Measurements from ENCODE around the gene SLC8A1.

The SLC8A1 gene

DNA sequence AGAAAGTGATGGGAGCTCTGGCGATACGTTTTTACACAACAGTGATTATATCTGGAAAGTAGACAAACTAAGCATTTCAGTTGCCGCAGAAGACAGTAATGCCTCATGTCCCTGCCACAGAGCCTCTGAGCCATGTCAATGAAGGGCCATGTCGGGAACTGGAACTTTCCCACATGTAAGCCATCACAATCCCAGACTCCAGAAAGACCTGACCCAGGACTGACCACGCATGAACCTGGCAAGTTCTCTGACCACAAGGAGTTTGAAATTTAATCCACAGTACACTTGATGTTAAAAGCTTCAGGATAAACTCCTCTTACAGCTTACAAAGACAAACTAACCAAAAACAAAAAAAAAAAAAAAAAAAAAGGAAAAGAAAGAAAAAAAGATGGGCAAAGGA lies 267.3 kb downstream of the SLC8A1 start:
- Histone ChIP-seq H3K4me3 (no peak overlapping the region), H3K27ac (no peak overlapping the region)

DNA sequence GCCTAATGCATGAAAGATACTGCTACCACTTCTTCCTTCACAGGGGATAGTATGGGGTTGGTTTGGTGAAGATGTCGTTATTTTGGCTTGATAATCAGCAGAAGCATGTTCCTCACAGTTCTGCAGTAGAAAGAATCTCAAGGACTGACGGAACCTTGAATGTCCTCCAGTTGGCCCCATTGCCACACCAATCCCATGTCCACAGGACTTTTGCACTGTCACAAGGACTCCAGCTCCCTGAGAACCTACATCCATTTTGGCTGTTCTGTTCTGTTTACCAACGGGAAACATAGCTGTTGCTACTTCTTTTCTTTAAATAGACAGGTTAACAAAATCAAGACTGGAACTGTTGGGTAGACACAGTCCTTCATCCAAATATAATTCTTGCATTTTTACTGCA lies 270.0 kb downstream of the SLC8A1 start:
- Histone ChIP-seq H3K27ac (no peak overlapping the region), H3K4me3 (no peak overlapping the region)

DNA sequence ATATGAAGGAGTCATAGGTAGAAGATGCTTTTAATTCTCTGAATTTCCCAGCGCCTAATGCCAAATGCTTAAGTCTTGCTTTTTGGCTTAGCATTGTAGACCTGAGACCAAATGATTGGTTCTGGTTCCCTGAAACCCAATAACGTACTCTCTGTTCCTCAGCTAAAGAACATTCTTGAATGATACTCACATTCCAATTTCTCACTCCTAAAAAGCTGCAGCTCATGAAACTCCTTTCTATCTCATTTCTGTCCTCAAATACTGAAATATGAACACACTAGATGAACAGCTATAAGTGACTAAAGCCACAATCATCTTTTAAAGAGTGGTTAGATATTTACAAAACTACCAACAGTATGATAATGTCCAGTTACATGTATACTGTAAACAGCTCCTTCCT lies 272.1 kb downstream of the SLC8A1 start:
- no peak overlapping the region for H3K27ac ChIP-seq
- no peak overlapping the region for H3K4me3 ChIP-seq

DNA sequence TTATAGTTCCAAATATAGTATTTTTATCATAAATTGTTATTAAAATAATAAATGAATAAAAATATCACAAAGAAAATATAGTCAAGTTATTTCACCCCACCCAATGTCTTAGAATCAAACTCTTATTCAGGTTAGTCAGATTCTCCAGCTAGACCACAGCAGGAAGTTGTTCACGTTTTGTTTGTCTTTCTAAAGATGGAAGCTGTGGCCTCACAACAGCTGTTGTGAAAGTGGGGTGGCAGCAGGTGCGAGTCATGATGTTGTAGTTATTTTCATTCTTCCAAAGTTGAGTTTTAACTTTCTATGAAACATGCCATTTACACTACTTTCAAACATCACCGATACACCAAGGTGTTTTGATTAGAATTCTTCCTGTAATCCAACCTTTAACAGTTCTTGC lies 272.9 kb downstream of the SLC8A1 start:
- H3K27ac ChIP-seq, result no peak overlapping the region
- H3K4me3 ChIP-seq, result no peak overlapping the region

DNA sequence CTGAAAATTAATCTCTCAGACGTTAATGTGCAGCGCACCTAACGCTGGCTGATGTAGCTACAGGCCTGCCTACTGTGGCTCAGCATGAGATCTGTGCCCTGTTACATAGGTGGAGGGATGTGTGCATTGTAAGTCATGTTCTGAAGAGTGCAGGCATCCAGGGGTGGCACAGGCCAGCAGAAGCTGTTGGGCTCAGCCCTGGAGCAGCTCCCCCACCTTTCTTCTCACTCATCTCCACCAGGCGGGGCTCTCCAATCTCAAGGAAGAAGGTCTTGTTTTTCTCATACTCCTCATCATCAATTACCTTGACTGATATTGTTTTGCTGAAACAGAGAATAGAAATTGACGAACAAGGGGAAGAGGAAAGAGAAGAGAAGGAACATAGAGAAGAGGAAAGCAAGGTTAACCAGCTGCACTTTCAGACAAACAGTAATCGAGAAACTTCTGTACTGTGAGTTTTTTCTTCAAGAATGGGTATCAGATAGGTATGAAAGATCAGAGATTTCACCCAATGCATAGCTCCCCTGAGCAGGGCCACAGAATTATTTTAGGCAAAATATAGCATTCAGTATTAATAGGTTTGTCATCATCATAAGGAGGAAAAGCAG lies 273.6 kb downstream of the SLC8A1 start:
- no peak overlapping the region for H3K4me3 ChIP-seq
- no peak overlapping the region for H3K27ac ChIP-seq

DNA sequence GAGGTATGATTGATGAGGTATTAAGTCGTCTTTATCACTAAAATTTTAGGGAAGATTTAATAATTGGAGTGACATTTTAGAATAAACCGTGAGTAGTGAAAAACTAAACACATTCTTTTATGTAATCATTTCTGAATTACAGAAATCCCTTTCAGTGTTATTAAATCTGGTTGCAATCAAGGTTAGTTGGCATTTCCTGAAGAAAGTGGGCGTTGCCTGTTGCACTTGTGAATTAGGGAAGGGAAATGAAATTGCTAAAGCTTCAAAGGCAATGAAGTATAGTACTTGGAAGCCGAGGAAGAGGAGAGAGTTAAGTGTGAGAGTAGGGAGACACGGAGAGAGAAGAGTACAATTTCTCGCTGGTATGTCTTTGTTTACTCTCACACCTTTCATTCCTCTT lies 274.5 kb downstream of the SLC8A1 start:
- no peak overlapping the region for H3K4me3 ChIP-seq

DNA sequence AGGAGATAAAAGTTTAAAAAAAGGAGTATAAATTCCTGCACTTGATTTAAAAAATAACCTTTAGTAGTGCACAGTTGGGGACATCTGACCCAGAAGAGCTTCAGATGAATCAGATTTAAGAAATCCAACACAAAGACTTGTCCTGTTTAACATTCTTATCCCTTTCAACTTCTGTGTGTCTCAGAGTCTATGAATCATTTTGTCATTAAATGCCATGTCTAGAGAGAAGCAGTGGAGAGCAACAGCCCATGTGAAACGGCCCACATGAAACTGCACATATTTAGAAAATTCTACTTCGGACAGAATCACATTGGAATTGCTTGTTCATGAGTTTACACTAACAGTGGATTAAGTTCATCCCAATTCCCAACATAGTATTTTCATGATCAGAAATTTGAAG lies 278.6 kb downstream of the SLC8A1 start:
- Histone ChIP-seq H3K27ac (no peak overlapping the region), H3K4me3 (no peak overlapping the region)

More for the DNA sequence above, 274.5 kb downstream of the SLC8A1 start:
- no peak overlapping the region for H3K27ac ChIP-seq

DNA sequence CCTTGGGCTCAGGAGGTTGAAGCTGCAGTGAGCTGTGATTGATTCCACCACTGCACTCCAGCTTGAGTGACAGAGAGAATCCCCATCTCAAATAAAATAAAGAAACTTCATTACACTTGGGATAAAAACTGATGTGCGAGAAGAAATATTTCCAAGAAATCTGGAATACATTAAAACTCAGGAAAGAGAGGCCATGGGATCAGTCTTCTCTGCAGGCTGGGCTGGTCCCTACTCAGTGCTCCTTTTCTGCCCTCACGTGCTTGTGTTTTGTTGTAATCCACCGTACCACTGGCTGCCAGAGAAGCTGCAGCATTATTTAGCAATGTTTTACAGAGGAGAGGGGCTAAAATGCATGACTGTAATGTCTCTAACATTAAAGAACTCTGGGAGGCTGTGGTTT lies 282.0 kb downstream of the SLC8A1 start:
- Histone ChIP-seq H3K4me3 (no peak overlapping the region), H3K27ac (no peak overlapping the region)

DNA sequence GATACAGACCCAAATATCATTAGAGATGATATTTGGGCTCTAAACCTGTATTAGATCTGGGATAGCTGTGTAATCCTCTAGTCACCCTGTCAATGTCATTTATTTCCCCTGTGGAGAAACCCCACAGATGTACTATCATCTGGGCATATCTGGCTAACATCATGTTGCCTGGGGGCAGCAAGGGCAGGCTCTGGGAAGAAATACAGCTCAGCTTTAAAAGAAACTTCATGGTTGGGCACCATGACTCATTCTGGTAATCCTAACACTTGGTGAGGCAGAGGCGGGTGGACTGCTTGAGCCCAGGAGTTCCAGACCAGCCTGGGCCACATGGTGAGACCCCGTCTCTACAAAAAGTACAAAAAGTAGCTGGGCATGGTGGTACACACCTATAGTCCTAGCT lies 282.5 kb downstream of the SLC8A1 start:
- no peak overlapping the region for H3K27ac ChIP-seq
- no peak overlapping the region for H3K4me3 ChIP-seq

DNA sequence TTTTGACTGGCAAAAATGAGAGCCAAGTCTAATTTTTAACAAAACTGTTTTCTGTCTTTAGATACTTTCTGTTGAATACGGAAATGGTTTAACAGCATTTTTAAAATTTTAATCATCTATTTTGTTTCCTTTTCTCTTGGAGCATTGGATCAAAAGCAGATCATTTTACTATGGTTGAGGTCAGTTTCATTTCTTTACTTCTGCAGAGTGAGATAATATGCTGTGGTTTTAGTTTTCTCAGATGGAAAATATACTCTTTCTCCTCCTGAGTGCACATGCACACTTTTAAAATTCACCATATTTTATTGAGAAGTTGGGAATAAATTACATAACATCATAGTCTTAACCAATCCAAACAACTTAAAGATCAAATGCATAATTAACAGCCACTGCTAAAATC lies 283.3 kb downstream of the SLC8A1 start:
- H3K4me3 ChIP-seq, result no peak overlapping the region
- no peak overlapping the region for H3K27ac ChIP-seq

DNA sequence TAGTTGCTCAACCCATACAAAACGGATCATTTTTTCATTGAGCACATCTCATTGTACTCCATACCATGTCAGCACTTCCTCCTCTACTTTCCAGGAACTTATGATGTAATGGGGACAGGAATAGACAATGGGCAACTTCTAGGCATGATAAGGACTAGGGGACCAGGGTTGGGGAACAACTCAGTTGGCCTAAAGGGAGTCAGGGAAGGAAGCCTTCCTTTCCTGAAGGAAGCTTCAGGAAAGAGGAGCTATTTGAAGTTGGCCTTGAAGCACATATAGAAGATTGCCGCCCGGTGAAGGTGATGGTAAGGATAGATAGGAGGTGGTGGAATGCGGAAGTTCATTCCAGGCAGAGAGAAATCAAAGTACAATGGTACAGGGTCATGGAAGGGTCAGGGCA lies 283.9 kb downstream of the SLC8A1 start:
- no peak overlapping the region for H3K27ac ChIP-seq
- no peak overlapping the region for H3K4me3 ChIP-seq

DNA sequence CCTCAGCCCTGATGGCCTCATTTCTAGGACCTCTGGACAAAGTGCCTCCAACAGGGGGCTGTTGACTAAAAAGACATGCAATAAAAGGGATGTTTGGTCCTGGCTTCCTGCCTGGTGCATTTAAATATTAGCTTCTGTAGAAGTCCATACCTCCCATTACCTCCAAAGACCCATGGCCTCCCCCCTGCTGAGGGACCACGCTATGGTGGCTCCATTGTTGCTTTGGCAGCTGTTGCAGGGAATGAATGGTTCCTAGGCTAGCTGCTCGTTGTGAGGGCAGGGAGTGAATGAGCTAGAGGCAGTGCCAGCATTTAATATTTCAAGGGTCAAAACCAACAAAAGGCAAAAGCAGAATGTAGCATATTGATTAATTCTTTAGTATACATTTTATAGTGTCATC lies 285.9 kb downstream of the SLC8A1 start:
- H3K27ac ChIP-seq, result no peak overlapping the region
- H3K4me3 ChIP-seq, result no peak overlapping the region

DNA sequence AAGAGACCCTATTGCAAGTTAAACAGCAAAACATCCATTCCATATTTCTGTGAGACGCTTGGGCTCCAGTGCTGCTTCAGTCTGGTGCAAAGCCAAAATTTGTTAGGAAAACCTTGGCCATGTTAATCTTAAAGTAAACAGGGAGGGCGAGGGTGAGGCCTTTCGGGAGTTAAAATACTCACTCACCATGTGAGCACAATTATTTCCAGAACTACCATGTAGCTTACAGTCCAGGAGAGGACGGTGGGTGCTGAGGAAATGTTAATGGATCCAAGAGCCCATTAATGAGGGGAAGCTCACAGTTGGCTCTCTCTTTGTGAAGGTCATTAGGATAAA lies 286.4 kb downstream of the SLC8A1 start:
- H3K27ac ChIP-seq, result no peak overlapping the region
- H3K4me3 ChIP-seq, result no peak overlapping the region

DNA sequence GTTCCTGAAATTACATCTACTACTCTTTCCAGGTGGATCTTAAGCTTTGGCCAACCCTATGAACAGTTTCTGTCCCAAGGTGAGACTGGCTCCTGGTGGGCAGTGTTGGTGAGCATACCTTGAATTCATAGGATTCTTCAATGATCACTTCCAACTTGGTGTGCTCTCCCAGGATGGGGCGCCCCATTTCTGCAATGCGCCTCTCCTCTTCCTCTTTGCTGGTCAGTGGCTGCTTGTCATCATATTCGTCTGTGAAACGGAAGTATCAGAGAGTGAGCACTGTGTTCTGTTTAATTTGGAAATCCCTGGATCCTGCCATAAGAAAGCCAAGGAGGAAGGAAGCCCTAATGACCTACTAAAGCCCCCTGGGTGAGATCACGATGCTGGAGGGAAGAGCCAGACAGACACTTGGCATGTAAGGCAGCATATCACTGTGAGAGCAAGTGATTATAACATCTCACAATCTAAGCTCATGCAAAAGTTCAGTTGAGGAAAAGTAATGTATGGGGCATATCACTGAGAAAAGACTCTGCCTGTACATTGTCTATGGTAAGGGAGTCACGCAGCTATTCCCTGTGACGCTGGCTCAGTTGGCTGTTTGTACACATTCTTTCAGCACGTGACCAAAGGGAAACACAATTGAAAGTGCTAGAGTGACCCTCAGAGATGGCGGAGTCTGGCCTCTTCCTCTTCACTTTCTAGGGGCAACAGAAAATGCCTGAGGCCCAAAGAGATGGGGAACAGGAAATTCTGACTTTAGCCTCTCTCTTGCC lies 287.0 kb downstream of the SLC8A1 start:
- Histone ChIP-seq H3K4me3 (no peak overlapping the region), H3K27ac (no peak overlapping the region)

DNA sequence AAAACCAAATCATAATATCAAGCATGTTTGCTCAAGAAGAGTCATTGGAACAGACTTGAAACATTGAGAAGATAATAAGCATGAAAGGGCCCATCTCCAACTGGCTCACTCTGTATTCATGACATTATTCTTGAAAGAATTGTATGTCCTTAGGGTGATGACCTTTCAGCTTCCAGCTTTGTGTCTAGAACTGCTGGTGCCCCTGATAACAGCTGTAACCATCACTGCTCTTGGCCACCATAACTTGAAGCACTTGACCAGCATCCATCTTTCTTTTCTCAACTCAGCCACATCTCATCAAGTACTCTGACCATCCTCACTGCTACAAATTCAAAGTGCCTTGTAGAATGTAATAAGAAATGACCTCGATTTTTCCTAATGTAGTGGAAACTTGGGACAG lies 289.9 kb downstream of the SLC8A1 start:
- Histone ChIP-seq H3K27ac (no peak overlapping the region), H3K4me3 (no peak overlapping the region)

DNA sequence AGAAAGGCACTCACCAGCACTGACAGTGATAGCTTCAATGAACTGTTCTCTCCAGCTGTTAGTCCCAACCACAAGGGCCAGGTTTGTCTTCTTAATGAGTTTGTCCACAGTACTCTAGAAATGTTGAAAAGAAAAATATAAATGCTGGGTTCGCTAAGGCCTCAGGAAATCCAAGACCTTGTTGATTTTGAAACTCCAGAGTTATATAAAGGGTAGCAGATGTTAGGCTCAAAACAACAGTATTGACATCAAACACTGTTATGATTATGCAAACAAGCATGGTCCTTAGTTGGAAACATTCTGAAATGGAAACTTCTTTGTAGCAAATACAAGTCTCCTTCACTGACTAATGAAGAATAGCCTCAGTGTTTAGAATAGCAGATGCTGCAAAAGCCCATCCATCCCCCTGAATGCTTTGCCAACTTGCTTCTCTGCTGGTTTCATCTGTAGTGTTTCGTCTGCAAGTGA lies 291.1 kb downstream of the SLC8A1 start:
- no peak overlapping the region for H3K27ac ChIP-seq
- H3K4me3 ChIP-seq, result no peak overlapping the region

DNA sequence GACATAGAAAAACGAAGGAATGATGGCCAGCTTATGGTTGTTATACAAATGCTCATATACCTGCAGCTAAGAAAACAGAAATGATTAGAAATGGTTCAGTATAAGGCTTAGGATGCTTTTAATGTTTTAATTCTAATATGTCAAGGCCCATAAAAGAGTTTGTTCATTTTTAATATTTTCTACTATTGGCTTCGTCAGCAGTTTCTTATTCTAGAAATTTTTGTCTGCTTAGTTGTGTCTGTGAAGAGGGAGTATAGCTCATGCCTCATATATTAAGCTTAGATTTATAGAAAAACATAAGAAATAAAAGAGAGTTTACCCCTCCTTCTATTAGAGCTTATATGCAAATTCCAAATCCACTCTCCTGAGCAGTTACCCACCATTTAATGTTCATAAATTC lies 292.6 kb downstream of the SLC8A1 start:
- Histone ChIP-seq H3K4me3 (no peak overlapping the region), H3K27ac (no peak overlapping the region)

DNA sequence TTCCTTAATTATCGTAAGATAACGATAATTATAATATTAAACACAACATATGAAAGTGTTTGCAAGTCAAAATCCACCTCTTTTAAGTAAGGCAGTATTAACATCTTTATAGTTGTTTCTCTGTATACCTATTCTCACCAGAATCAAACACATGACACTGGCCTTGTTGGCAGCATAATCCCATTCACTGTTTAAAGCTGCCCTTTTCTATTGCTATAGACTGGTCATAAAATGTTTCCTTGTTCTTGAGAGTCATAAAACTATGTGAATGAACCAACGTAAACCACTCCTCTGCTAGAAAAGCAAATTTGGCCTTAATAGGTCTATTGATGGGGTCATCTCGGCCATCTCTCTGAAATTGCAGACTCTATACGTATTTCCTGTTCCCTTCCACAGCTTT lies 293.1 kb downstream of the SLC8A1 start:
- Histone ChIP-seq H3K27ac (no peak overlapping the region), H3K4me3 (no peak overlapping the region)

DNA sequence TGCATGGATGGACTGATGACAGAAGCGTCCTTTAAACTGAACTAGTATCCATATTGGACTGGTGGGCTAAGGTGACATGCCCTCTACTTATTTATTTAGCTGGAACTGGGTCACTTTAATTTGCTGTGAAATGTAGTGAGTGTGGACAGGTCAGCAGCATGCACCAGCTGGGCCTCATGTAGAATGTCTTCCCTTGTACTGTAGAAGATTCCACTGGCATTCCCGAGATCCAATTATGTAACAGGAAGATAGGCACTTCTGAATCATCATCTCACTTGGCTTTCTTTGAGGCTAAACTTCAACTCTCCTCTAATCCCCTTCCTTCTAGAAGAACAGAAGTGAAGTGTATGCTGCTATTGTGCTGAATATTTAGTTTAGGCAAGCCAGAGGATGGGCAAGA lies 296.2 kb downstream of the SLC8A1 start:
- H3K4me3 ChIP-seq, result no peak overlapping the region
- no peak overlapping the region for H3K27ac ChIP-seq

DNA sequence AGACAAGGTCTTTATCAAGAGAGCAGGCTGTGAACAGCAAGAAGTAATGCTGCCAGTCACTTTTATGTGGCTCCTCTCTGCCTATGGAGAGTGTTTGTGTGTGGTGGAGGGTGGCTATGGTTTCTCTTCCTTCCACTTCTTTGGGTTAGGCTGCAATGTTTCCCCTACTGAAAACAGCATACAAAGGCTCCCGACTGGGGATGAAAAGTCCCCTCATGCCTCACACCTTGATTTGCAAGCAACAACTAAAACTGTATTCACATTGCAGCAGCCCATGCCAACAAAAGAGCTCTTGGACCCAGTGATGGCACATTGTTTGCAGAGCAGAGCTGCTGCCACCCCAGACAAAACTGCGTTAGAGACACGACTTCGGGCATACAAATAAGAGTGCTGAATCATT lies 301.6 kb downstream of the SLC8A1 start:
- H3K27ac ChIP-seq, result no peak overlapping the region
- no peak overlapping the region for H3K4me3 ChIP-seq

DNA sequence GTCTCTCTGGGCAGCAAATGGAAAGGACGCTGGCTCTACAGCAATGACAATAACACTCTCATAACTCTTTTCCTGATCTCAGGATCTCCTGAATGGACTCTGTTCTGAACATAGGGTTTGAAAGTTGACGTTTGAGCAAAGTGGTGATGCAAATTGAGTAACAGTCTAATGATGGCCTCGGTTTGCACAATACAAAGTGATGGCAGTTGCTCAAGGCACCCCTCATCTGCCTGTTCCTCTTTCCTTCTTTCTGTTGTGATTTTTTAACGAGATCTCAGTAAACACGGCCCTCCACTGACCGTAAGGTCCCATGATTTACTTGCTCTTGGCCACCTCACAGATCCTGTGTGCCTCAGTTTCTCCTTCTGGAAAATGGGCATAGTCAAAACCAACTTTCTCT lies 303.6 kb downstream of the SLC8A1 start:
- H3K4me3 ChIP-seq, result no peak overlapping the region
- H3K27ac ChIP-seq, result no peak overlapping the region

DNA sequence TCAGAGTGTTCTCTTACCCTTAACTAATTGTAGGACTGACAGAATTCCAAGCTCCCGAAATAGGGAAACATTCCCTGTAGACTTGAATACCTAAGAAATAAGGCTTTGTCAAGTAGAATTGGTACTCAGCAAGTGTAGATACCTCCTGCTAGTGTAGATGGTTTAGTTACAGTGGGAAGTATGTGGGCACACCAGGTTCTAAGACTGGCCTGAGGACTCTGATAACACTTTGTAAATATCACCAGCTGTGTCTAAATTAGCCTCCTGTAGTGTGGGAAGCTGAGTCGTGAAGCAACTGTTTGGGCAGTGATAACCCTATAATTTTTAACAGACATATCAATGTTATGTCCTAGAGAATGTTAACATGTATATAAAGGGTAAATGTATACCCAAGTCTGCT lies 304.5 kb downstream of the SLC8A1 start:
- no peak overlapping the region for H3K4me3 ChIP-seq
- no peak overlapping the region for H3K27ac ChIP-seq
